Prostate gland (tissue), 2 donors: ENCODE results near the gene SERINC2.
"Not testable (repeated sequence)": the region's sequence is repeated elsewhere in the genome, so short reads cannot be mapped to it uniquely, and the experiment has no call there.

Experiments used
- CTCF ChIP-seq, 4 experiments: fragments of 200-600 bp in 2 of 4; fragments of 450-650 bp in 2 of 4; sonication (generic) in 2 of 4; IDR thresholded peaks; 1 replicate in 3 of 4; 2 replicates in 1 of 4; pipeline ENCODE4 v1.5.1; 2016 to 2019; ENCODE audit warnings: antibody characterized with exemption in 4 of 4, mild to moderate bottlenecking in 2 of 4, moderate library complexity in 2 of 4
- POLR2A ChIP-seq: fragments of 450-650 bp; IDR thresholded peaks from one replicate; pipeline ENCODE4 v1.6.1; 2016; ENCODE audit warnings: antibody characterized with exemption, mild to moderate bottlenecking

- TF ChIP-seq CTCF (IDR thresholded peaks at IDR 0.05); POLR2A: not testable (repeated sequence)
Observed at GRCh38 chr1:31474567-31474966, 61.6 kb downstream of the SERINC2 start.
